Measurements from ENCODE around the gene CACNA1D.

CACNA1D gene

GRCh38 chr3:53791317-53791716, 296.9 kb downstream of the CACNA1D start:
- no peak for DNase-seq (ENCODE audit: low spot score)
- TF ChIP-seq CTCF (IDR thresholded peaks at IDR 0.05; ENCODE audit: borderline replicate concordance, control extremely low read depth, extremely low read depth, insufficient read depth, missing control alignments), result no peak
- in situ Hi-C loops (cut with MboI; ENCODE audit: low sequenced_read_pairs, unreplicated experiment), result no loop called here

GRCh38 chr3:53792866-53793265, 298.5 kb downstream of the CACNA1D start:
- TF ChIP-seq CTCF (IDR thresholded peaks at IDR 0.05; ENCODE audit: borderline replicate concordance, control extremely low read depth, extremely low read depth, insufficient read depth, missing control alignments), result no peak
- DNase-seq (ENCODE audit: low spot score), result no peak
- in situ Hi-C loops (cut with MboI; ENCODE audit: low sequenced_read_pairs, unreplicated experiment), result no loop called here

GRCh38 chr3:53794597-53794996, 300.2 kb downstream of the CACNA1D start:
- DNase-seq (ENCODE audit: low spot score), result no peak
- TF ChIP-seq CTCF (IDR thresholded peaks at IDR 0.05; ENCODE audit: borderline replicate concordance, control extremely low read depth, extremely low read depth, insufficient read depth, missing control alignments), result no peak
- in situ Hi-C loops (cut with MboI; ENCODE audit: low sequenced_read_pairs, unreplicated experiment), result no loop called here

- no peak for TF ChIP-seq CTCF (IDR thresholded peaks at IDR 0.05; ENCODE audit: borderline replicate concordance, control extremely low read depth, extremely low read depth, insufficient read depth, missing control alignments)
- in situ Hi-C loops (cut with MboI; ENCODE audit: low sequenced_read_pairs, unreplicated experiment), result no loop called here
- no peak for DNase-seq (ENCODE audit: low spot score)
Measured at GRCh38 chr3:53795176-53795575, 300.8 kb downstream of the CACNA1D start.

GRCh38 chr3:53795789-53796560, 301.6 kb downstream of the CACNA1D start:
- in situ Hi-C loops (cut with MboI; ENCODE audit: low sequenced_read_pairs, unreplicated experiment), result no loop called here
- no peak for DNase-seq (ENCODE audit: low spot score)
- TF ChIP-seq CTCF (IDR thresholded peaks at IDR 0.05; ENCODE audit: borderline replicate concordance, control extremely low read depth, extremely low read depth, insufficient read depth, missing control alignments), result no peak

- no peak for DNase-seq (ENCODE audit: low spot score)
- in situ Hi-C loops (cut with MboI; ENCODE audit: low sequenced_read_pairs, unreplicated experiment), result no loop called here
- no peak for TF ChIP-seq CTCF (IDR thresholded peaks at IDR 0.05; ENCODE audit: borderline replicate concordance, control extremely low read depth, extremely low read depth, insufficient read depth, missing control alignments)
Measured at GRCh38 chr3:53798144-53798543, 303.7 kb downstream of the CACNA1D start.

Data from GM13976 (cell line).